Stimulated activated CD8-positive, alpha-beta memory T cell treated with anti-CD3 and anti-CD28 coated beads, Interleukin-7, amount 100 ng/mL, for 24 hours (primary cell): Measurements from ENCODE around the gene OR10T2.
"Not testable (repeated sequence)": the region's sequence is repeated elsewhere in the genome, so short reads cannot be mapped to it uniquely, and the experiment has no call there.

Experiments used
- DNase-seq: peaks from one replicate; pipeline ENCODE4 v3.0.0-alpha.2; 2020; ENCODE audit warnings: low read depth

The OR10T2 gene

DNA sequence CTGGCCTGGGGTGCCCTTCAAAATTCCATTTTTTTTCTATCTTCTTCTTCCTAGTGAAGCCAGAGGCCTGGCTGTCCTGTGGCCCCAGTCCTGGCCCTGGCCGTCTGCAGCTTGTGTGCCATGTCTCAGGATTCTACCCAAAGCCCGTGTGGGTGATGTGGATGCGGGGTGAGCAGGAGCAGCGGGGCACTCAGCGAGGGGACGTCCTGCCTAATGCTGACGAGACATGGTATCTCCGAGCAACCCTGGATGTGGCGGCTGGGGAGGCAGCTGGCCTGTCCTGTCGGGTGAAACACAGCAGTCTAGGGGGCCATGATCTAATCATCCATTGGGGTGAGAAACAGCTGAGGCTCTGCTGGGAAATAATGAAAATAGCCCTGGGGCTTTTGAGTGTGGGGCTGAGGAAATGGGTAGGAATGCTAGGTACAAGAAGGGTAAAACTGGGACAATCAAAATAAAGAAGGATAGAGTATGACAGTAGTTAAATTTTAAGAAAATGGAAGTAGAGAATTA is 43.4 kb downstream of the OR10T2 start:
- no peak for DNase-seq

DNA sequence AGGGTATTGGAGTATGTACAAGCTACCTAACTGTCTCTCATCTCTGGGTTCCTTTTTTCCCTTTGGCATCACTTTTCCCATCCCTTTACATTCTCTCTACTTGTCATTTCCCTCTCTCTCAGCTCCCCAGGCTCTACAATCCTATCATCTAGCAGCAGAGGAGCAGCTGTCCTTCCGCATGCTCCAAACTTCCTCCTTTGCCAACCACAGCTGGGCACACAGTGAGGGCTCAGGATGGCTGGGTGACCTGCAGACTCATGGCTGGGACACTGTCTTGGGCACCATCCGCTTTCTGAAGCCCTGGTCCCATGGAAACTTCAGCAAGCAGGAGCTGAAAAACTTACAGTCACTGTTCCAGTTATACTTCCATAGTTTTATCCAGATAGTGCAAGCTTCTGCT is 45.0 kb downstream of the OR10T2 start:
- DNase-seq, result no peak

DNA sequence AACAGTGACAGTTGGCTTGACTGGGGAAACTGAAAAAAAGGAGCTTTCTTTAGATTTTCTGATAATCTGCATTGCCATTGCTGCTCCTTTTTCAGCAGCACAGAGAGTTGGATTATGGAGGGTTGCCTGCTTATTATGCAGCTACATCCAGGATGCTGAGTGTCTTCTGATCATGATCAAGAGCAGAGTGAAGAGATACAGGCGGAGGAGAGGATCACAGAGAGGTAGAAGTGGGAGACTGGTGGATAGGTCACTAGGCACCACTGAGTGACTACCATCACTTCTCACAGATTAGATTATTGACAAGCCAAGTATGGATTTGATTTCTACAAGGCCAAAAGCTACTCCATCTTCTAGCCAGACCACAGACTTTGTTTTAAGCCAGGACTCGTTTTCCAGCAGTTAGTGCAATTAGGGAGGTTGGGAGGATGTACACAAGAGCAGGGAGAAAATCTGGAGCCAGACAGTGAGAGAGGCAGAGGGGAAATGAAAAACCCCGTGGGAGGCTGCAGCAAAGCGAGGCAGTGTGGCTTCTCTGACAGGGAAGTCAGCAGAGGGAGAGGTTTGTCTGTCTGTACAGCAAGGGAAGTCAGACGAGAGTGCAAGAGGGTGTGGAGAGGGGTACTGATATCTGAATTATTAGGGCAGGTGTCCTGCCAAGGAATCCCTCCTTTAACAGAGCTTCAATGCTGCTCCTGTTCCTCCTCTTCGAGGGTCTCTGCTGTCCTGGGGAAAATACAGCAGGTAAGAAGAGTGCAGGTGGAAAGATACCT is 45.8 kb downstream of the OR10T2 start, which contains the start of gene CD1E:
Gene CD1E (plus strand): TSS at position 592 of the 773 bp plus-strand sequence. CDS start 95 bp downstream, at position 687.
- no peak for DNase-seq

DNA sequence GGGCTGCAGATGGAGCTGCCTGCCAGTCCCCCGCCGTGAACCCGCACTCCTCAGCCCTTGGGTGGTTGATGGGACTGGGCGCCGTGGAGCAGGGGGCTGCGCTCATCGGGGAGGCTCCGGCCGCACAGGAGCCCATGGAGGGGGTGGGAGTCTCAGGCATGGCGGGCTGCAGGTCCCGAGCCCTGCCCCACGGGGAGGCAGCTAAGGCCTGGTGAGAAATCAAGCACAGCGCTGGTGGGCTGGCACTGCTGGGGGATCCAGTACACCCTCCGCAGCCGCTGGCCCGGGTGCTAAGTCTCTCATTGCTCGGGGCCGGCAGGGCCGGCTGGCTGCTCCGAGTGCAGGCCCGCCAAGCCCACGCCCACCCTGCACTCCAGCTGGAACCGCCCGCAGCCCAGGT is 50.3 kb downstream of the OR10T2 start:
- DNase-seq, result not testable (repeated sequence)
